ENCODE measurements around the gene MADCAM1. TPM values are rescaled to one million over a fixed set of nuclear protein-coding genes. Genes with fewer than 3 reads are reported as not detected.
"Not testable (repeated sequence)": the region's sequence is repeated elsewhere in the genome, so short reads cannot be mapped to it uniquely, and the experiment has no call there.

Gene MADCAM1
- 0.31 TPM in 1 of 2 replicates, not detected in the other for total RNA-seq (2014; rRNA removed; shearing (Covaris generic))

- no peak for DNase-seq (ENCODE audit: low spot score)
Observed at GRCh38 chr19:496112-496665, at the start of gene MADCAM1. MADCAM1 (plus strand) TSS chr19:496486; CDS start chr19:496500, 14 bp downstream.

DNA sequence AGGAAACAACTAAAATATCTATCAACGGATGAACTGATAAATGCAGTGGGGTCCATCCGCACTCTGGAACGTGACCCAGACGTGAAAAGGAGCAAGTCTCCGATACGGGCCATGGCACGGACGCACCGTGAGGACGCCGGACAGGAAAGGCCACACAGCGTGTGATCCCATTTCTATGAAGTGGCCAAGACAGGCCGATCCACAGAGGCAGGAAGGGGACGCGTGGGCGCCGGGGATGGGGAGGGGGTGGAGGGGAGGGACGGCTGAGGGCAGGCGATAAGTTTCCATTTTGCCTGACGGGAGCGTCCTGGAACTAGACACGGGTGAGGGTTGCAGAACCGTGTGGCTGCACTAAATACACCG is 49.2 kb upstream of the MADCAM1 start:
- no peak for DNase-seq (ENCODE audit: low spot score)

- no peak for DNase-seq (ENCODE audit: low spot score)
Observed at GRCh38 chr19:447816-448560, 48.3 kb upstream of the MADCAM1 start.

DNA sequence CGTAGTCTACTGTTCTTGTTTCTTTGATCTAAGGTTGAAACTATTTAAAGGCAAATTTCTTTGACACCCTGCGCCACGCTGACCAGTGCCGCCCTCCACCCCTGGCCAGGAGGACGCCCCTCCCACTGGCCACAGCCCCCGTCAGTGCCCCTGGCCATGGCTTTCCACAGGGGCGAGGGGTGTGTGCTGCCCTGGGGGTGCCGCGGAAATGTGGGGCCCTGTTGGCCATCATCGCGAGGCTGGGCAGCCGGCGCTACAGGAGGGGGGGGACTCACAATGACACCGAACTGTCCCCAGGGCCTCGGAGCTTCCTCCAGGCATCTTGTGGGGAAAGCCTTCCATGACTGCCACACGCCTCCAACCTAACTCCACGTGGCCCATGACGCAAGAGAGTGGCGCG is 46.4 kb upstream of the MADCAM1 start:
- no peak for DNase-seq (ENCODE audit: low spot score)

GRCh38 chr19:450912-451481 is 45.3 kb upstream of the MADCAM1 start:
- not testable (repeated sequence) for DNase-seq (ENCODE audit: low spot score)

- DNase-seq (ENCODE audit: low spot score) = no peak
Observed at GRCh38 chr19:452829-453228, 43.5 kb upstream of the MADCAM1 start.

DNA sequence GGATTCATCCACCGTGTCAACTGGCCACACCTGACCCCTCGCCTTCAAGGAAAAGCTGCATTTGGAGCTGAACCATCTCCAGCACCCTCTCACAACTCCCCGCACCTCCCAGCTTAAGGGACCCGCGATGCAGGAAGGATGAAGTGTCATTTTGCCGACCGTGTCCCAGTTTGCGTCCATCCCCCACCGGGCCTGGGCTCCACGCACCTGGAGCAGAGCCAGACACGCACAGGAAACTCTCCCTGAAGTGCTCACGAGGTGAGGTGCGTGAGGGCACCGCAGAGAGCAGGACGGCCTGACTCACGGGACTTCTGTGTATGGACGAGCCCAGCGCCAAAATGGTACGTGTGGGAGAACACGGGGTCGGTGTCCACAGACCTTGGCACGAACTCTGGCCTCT is 42.7 kb upstream of the MADCAM1 start:
- DNase-seq (ENCODE audit: low spot score) = no peak

DNA sequence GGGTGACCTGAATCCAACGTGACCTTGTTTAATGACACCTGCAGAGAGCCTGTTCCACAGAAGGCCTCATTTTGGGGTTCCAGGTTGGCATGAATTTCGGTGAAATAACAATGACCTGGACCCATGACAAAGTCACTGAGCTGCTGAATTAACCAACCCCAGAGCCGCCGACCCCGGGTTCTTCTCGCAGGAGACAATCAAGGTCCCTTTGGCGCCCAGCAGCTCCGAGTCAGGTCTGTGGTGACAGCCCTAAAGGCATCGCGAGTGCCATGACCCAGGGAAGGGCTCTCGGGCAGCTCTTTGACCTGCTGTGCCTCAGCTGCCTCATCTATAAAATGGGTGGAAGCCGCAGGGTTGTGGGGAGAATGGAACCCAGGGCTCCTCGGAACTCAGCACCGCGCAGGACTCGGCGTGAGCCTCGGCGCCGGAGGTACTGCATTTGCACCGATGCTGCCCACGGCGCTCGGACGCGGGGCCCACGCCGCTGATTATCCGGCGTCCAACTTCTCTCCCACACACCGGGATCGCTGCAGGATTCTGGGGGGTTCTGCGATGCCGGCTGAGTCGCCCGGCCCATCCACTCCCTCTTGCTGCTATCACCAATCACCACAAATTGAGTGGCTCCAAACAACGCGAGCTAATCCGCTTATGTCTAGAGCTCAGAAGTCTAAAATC is 41.1 kb upstream of the MADCAM1 start:
- DNase-seq (ENCODE audit: low spot score) = no peak

DNA sequence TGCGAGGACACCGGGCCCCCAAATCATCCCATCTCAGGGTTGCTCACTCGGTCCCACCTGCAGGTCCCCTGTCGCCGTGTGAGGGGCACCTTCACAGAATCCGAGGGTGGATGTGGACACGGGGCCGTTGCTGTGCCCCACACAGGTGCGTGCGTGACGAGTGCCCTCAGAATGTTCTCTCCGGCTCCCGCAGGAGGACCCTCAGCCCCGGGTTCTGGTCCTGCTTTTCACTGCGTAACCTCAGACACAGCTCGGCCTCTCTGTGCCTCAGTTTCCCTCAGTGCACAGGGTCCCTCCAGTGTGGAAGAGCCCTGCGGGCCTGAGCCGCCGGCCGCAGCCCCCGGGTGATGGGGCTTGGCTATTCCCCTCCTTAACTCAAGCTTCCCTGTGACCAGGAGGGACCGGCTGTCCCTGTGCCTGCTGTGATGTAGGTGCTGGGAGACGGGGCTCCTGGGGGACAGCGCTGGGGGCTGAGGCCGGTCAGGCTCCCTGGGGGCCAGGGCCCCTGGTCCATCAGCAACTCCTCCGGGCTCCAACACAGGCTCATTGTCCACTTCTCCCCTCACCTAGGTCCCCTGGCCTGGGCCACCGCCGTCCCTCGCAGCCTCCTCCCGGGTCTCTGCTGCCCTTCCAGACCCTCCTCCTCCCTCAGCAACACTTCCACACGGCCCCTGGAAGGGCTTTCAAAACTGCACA is 40.3 kb upstream of the MADCAM1 start:
- DNase-seq (ENCODE audit: low spot score) = no peak

- DNase-seq (ENCODE audit: low spot score) = no peak
Observed at GRCh38 chr19:456547-457110, 39.7 kb upstream of the MADCAM1 start.

DNA sequence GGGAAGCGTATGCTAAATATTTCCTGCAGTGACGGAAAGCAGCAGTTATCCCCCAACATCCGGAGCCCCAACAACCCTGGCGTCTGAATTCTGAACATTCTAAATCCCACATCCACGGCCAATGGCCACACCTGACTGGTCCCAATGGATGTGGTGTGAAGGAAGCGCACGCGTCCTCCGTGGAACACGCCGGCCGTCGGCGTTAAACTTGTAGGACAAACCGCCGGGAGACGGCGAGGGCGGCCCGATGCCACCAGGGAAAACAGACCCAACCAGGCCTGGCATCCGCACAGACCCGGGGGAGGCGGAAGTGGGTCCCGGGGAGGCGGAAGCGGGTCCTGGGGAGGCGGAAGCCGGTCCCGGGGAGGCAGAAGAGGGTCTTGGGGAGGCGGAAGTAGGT is 38.6 kb upstream of the MADCAM1 start:
- DNase-seq (ENCODE audit: low spot score) = no peak

DNA sequence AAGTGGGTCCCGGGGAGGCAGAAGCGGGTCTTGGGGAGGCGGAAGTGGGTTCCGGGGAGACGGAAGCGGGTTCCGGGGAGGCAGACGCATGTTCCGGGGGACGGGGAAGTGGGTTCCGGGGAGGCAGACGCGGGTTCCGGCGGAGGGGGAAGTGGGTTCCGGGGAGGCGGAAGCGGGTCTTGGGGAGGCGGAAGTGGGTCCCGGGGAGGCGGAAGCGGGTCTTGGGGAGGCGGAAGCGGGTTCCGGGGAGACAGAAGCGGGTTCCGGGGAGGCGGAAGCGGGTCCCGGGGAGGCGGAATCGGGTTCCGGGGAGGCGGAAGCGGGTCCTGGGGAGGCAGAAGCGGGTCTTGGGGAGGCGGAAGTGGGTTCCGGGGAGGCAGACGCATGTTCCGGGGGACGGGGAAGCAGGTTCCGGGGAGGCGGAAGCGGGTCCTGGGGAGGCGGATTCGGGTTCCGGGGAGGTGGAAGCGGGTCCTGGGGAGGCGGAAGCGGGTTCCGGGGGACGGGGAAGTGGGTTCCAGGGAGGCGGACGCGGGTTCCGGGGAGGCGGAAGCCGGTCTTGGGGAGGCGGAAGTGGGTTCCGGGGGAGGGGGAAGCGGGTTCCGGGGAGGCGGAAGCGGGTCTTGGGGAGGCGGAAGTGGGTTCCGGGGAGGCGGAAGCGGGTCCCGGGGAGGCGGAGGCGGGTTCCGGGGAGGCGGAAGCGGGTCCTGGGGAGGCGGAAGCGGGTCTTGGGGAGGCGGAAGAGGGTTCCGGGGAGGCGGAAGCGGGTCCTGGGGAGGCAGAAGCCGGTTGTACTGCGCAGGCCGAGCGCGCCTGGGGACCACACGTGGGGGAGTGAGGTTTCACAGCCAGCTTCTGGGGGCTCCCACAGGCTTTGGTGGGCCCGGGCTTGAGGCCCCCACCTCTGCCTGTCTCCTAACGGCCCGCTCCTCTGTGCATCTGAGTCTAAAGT is 37.9 kb upstream of the MADCAM1 start:
- no peak for DNase-seq (ENCODE audit: low spot score)

GRCh38 chr19:459724-460511 is 36.4 kb upstream of the MADCAM1 start:
- peak; percentile 34 for DNase-seq (ENCODE audit: low spot score)

- no peak for DNase-seq (ENCODE audit: low spot score)
Observed at GRCh38 chr19:460877-461720, 35.2 kb upstream of the MADCAM1 start, which contains the start of gene SHC2. SHC2 (minus strand) TSS chr19:461033; CDS start chr19:460996, 37 bp downstream.

GRCh38 chr19:461721-462551 is 34.4 kb upstream of the MADCAM1 start:
- DNase-seq (ENCODE audit: low spot score) = peak; percentile 40

- no peak for DNase-seq (ENCODE audit: low spot score)
Observed at GRCh38 chr19:463483-464207, 32.6 kb upstream of the MADCAM1 start.

- no peak for DNase-seq (ENCODE audit: low spot score)
Observed at GRCh38 chr19:464208-464545, 32.1 kb upstream of the MADCAM1 start.

Data from HT-29 (cell line).